Esophagus (tissue), 2 donors: ENCODE data around the gene PTPN3. TPM values are rescaled to one million over a fixed set of nuclear protein-coding genes. Genes with fewer than 3 reads are reported as not detected.

Experiments used
- H3K27ac ChIP-seq, 2 donors: one replicate each; pipeline ENCODE4 v1.5.1; 2013; ENCODE audit warnings: low read depth in 2 of 2, mild to moderate bottlenecking in 2 of 2, inconsistent platforms in 1 of 2, low read length in 1 of 2, moderate library complexity in 1 of 2
- H3K27me3 ChIP-seq, 2 donors: one replicate each; pipeline ENCODE4 v1.6.1; 2013; ENCODE audit warnings: low read length in 2 of 2, control low read depth in 1 of 2, mild to moderate bottlenecking in 1 of 2; ENCODE audit not compliant: insufficient read depth in 2 of 2, control insufficient read depth in 1 of 2
- H3K36me3 ChIP-seq, 2 donors: one replicate each; pipeline ENCODE4 v1.6.1; 2013; ENCODE audit warnings: low read length in 1 of 2; ENCODE audit not compliant: control insufficient read depth in 2 of 2, insufficient read depth in 2 of 2
- H3K4me1 ChIP-seq, 2 donors: one replicate each; pipeline ENCODE4 v1.6.1; 2013; ENCODE audit warnings: low read length in 1 of 2; ENCODE audit not compliant: control insufficient read depth in 2 of 2, insufficient read depth in 2 of 2
- H3K4me3 ChIP-seq, 2 donors: one replicate each; pipeline ENCODE4 v1.5.1; 2013; ENCODE audit warnings: low read length in 2 of 2, mild to moderate bottlenecking in 2 of 2, low read depth in 1 of 2, moderate library complexity in 1 of 2
- H3K9me3 ChIP-seq, 2 donors: one replicate each; pipeline ENCODE4 v1.6.1; 2013; ENCODE audit warnings: mild to moderate bottlenecking in 2 of 2, low read depth in 1 of 2, low read length in 1 of 2, moderate library complexity in 1 of 2; ENCODE audit not compliant: control insufficient read depth in 2 of 2, insufficient read depth in 1 of 2
- WGBS, 2 donors: extraction: QIAGEN DNeasy Blood & Tissue Kit; methylation state at CpG; one replicate each; pipeline ENCODE4 v1.1.7; 2013; 5-methylcytosine and 5-hydroxymethylcytosine counted together
- polyA plus RNA-seq, 2 donors: library from polyadenylated mRNA; stranded (reverse); fragments of 200-250 nt; gene quantifications; one replicate each; pipeline ENCODE4 v1.2.3, GENCODE V29; 2013
- donor health status: healthy with polysubstance abuse.
- donor health status: Bipolar disorder and iron deficiency.

Gene PTPN3
- polyA plus RNA-seq, 2 donors, result 14.7 to 29.2 TPM

DNA sequence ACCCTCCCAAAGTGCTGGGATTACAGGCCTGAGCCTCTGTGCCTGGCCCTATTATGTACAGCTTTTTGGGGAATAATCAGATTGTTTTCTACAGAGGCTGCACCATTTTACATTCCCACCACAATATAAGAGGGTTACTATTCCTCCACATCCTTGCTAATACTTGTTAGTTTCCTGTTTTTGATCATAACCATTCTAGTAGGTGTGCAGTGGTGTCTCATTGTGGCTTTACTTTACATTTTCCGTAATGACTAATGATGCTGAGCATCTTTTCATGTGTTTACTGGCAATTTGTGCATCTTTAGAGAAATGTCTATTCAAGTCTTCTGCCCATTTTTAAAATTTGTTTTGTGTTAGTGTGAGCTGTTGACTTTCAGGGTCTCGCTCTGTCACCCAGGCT lies 18.3 kb downstream of the PTPN3 start:
- H3K27ac ChIP-seq, result peak overlapping the region in 1 of 2 donors; percentile 3
- no peaks in the 10 kb centered on the region for H3K9me3 ChIP-seq
- no peaks in the 10 kb centered on the region for H3K27me3 ChIP-seq
- peaks cover 0 to 7% of the 10 kb centered on the region in 2 donors for H3K36me3 ChIP-seq
- WGBS, 2 donors, result 94% methylated on average over 2 of the region's 2 CpGs
- no peak overlapping the region for H3K4me3 ChIP-seq
- H3K4me1 ChIP-seq, result peaks cover 0 to 10% of the 10 kb centered on the region in 2 donors

DNA sequence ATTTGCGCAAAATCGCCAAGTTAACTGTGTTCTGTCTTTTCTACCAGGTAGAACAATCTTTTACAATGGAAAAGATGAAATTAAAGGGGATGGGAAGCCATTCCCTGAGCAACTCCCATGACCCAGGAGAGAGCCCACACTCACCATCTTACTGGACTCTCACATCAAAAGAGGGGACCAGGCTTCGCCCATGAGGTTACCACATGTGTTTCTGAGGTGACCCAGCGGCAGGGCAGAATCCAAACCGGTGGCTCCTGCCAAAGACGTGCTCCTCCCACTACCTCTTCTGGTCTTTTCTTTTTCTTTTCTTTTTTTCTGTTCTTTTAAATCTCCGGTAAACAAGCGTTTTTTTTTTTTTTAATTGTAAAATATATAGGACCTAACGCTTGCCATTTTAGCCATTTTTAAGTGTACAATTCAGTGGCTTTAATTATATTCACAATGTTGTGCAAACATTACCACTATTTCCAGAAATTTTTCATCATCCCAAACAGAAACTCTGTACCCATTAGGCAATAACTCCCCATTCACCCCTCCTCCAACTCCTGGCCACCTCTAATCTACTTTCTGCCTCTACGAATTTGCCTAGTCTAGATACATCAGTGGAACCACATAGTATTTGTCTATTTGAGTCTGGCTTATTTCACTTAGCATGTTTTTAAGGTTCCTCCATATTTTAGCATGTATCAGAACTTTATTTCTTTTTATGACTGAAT lies 19.3 kb downstream of the PTPN3 start:
- Histone ChIP-seq H3K4me1 (peaks cover 0 to 8% of the 10 kb centered on the region in 2 donors), H3K4me3 (no peak overlapping the region), H3K9me3 (no peaks in the 10 kb centered on the region), H3K27ac (no peak overlapping the region), H3K36me3 (peaks cover 0 to 3% of the 10 kb centered on the region in 2 donors), H3K27me3 (no peaks in the 10 kb centered on the region)
- 83 to 92% methylated on average over 10 of the region's 10 CpGs for WGBS, 2 donors

DNA sequence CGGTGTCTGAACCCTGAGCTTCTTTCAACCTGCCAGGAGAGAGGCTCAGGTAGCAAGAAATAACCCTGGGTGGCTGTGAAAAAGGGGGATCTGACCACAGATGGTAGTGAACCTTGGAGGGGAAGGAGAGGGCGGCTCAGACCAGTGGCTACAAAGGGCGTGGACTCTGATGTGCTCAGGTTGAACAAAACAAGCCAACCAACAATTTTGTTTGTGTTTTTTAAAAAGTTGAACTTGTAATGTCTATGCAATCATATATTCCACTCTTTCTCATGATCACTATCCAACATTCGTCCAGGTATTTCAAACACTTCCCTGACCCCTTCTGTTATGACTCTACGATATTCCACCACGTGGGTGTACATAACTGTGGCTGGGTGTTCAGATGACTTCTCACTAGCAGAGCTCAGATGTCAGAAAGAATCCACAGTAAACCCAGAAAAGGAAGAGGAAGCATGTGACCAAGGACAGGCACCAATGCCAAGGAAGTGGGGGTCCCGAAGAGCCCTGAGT lies 20.0 kb downstream of the PTPN3 start:
- H3K9me3 ChIP-seq, result no peaks in the 10 kb centered on the region
- peak overlapping the region; percentile 43 for H3K27ac ChIP-seq
- 77 to 79% methylated on average over 7 of the region's 7 CpGs for WGBS, 2 donors

DNA sequence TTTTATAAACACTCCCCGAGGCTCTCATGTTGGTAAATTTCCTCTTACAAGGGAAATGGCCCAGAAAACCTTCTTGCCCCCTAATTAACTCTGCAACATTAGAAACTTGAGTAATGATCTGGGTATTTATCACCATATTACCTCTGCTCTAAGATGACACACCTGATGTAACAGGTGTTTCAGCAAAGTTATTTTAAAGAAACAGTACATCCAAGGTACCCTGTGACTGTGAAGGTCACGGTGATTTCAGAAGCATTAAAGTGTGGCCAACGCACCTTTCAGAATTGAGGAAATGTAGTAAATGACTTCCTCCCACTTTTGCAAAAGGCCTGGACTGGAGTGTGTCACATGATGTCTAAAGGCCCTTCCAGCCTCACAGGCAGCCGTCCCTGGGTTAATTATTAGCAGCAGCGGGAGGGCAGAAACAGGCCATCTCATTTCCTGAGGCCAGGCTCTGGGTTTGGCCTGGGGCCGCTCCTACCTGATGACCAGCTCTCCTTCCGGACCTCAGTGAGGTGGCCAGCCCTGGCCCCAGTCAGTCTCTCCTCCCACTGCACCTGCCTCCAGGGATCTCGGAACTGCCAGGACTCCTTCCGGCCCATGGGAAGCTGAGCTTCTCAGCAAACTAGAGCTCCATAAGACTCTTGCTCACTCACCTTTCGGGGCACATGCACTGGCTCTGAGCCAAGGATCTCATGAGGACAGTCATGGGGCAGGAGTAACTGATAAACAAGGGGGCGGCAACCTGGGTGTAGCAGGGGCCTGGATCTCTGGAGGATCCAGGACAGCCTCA lies 20.7 kb downstream of the PTPN3 start:
- 43 to 64% methylated on average over 11 of the region's 11 CpGs for WGBS, 2 donors
- H3K4me1 ChIP-seq, result peaks cover 0 to 8% of the 10 kb centered on the region in 2 donors
- peak overlapping the region; percentile 43 for H3K27ac ChIP-seq
- peaks cover 0 to 3% of the 10 kb centered on the region in 2 donors for H3K36me3 ChIP-seq
- no peaks in the 10 kb centered on the region for H3K27me3 ChIP-seq
- H3K9me3 ChIP-seq, result no peaks in the 10 kb centered on the region
- H3K4me3 ChIP-seq, result no peak overlapping the region

More for the DNA sequence above, 20.0 kb downstream of the PTPN3 start:
- Histone ChIP-seq H3K27me3 (no peaks in the 10 kb centered on the region), H3K4me1 (peaks cover 0 to 8% of the 10 kb centered on the region in 2 donors), H3K4me3 (no peak overlapping the region), H3K36me3 (peaks cover 0 to 3% of the 10 kb centered on the region in 2 donors)

DNA sequence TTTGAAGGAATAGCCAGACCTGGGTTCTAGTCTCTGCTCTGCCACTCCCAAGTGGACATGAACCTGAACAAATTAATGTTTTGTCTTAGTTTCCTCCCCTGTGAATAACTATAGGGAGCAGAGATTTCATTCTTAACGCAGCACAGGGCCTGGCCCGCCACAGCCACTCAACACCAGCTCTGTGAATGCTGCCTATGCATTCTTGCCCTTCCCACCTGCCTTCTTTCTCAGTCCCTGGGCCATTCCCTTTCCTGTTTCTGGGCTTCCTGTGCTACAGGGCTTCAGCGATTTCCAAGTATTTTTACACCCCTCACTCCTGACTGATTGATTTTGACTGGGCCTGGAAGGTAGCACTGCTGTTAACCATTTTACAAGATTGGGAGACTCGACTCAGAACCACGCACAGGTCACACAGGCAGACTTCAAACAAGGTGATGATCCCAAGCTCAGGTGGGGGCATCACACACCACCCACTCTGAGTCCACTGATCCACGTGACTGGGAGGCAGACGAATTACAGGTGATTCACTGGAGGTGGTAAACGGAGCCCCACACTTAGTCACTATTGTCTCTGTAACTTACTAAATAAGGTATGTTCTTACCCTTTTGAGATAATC lies 21.4 kb downstream of the PTPN3 start:
- WGBS, 2 donors, result 56 to 58% methylated on average over 8 of the region's 8 CpGs
- Histone ChIP-seq H3K27ac (peak overlapping the region; percentile 57 to 79), H3K4me1 (peaks cover 0 to 8% of the 10 kb centered on the region in 2 donors), H3K9me3 (no peaks in the 10 kb centered on the region), H3K4me3 (no peak overlapping the region), H3K36me3 (peaks cover 0 to 2% of the 10 kb centered on the region in 2 donors), H3K27me3 (no peaks in the 10 kb centered on the region)

- H3K9me3 ChIP-seq, result no peaks in the 10 kb centered on the region
- WGBS, 2 donors, result 52 to 54% methylated on average over 7 of the region's 7 CpGs
- no peak overlapping the region for H3K4me3 ChIP-seq
- H3K4me1 ChIP-seq, result peaks cover 0 to 8% of the 10 kb centered on the region in 2 donors
- no peaks in the 10 kb centered on the region for H3K36me3 ChIP-seq
- H3K27me3 ChIP-seq, result no peaks in the 10 kb centered on the region
- no peak overlapping the region for H3K27ac ChIP-seq
Observed at GRCh38 chr9:109475526-109475925, 22.6 kb downstream of the PTPN3 start.

GRCh38 chr9:109474944-109475343 lies 23.2 kb downstream of the PTPN3 start:
- 81 to 88% methylated on average over 2 of the region's 2 CpGs for WGBS, 2 donors
- H3K27me3 ChIP-seq, result no peaks in the 10 kb centered on the region
- no peak overlapping the region for H3K4me3 ChIP-seq
- H3K4me1 ChIP-seq, result peaks cover 0 to 8% of the 10 kb centered on the region in 2 donors
- H3K9me3 ChIP-seq, result no peaks in the 10 kb centered on the region
- H3K36me3 ChIP-seq, result no peaks in the 10 kb centered on the region
- H3K27ac ChIP-seq, result no peak overlapping the region

DNA sequence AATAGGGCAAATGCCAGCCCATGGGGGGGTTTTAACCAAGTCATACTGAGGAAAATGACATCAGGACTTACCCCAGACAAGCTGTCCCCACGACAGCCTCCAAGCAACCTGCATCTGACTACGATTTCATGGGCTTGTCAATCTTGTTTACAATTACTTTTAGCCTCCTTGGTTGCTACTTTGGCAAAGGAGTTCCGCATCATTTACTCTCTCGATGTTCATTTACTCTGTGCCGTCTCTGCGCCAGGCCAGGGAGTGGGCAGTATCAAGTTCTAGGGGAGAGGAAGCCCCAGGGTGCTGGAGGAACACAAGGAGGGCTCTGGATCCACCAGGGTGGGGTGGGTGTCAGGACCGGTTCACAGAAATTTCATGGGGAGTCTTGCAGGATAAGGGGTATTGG lies 23.9 kb downstream of the PTPN3 start:
- WGBS, 2 donors, result 67 to 79% methylated on average over 7 of the region's 7 CpGs

GRCh38 chr9:109473329-109473728 lies 24.8 kb downstream of the PTPN3 start:
- Histone ChIP-seq H3K9me3 (no peaks in the 10 kb centered on the region), H3K4me3 (no peak overlapping the region), H3K36me3 (no peaks in the 10 kb centered on the region), H3K27me3 (no peaks in the 10 kb centered on the region), H3K27ac (no peak overlapping the region), H3K4me1 (peaks cover 0 to 8% of the 10 kb centered on the region in 2 donors)
- 65 to 67% methylated on average over 7 of the region's 7 CpGs for WGBS, 2 donors

More for the DNA sequence above, 23.9 kb downstream of the PTPN3 start:
- no peak overlapping the region for H3K4me3 ChIP-seq
- H3K27ac ChIP-seq, result no peak overlapping the region
- H3K4me1 ChIP-seq, result peaks cover 0 to 8% of the 10 kb centered on the region in 2 donors
- no peaks in the 10 kb centered on the region for H3K9me3 ChIP-seq
- no peaks in the 10 kb centered on the region for H3K36me3 ChIP-seq
- H3K27me3 ChIP-seq, result no peaks in the 10 kb centered on the region
